Measurements from ENCODE around the gene POU5F2.

POU5F2 gene

DNA sequence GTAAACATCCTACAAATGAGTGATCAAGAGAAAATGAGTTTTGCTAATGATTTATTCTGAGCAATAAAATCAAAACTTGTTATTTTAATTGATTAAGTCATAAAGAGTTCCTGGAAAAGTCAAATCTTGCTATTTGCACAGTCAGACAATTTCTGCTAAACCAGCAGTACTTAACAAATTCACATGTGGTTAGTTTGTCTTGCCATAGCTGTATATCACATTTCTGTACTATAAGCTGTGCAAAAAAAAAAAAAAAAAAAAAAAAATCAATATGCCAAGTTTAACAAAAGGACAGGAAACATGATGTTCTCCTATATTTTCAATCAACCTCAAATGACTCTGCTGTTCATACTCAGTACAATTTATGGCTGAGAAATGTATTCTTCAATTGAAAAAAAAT lies 24.9 kb downstream of the POU5F2 start:
- DNase-seq (ENCODE audit: low read depth in 2 of 2): no peak

DNA sequence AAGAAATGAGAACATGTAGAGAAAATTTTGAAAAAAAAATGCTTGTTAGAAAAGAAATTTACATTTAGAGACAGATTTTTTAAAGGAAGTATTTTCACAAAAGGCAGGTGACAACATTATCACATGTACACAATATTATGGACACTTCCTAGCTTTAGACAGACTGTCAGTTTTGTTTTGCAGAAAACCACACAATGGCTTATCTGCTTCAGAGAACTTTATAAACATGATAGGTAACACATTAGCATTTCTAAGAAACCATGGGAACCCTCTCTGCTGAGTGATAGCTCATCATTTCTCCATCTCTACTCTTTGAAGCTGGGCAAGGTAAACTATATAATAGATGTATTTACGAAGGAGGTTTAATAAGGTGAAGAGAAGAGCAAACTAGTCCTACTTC lies 25.6 kb downstream of the POU5F2 start:
- no peak for DNase-seq (ENCODE audit: low read depth in 2 of 2)

DNA sequence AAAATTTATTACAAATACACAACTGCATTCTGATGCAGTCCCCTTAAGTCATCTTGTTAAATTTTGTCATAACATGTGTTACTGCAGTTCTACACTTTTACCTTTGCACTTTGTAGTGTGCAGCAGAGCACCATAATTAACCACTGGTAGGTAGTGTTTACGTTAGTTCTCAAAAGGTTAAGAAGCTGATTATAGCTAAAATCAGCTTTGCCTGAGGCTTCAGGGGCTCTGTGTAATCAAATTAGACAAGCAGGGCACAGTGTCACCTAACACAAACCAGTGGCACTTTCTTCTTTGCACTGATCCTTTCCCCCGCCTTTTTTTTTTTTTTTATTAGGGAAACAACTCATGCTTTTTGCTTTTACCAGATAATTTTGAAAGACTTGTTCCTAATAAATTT lies 26.1 kb downstream of the POU5F2 start:
- DNase-seq (ENCODE audit: low read depth in 2 of 2): no peak

GRCh38 chr5:93708442-93708841 lies 33.0 kb downstream of the POU5F2 start:
- no peak for DNase-seq (ENCODE audit: low read depth in 2 of 2)

DNA sequence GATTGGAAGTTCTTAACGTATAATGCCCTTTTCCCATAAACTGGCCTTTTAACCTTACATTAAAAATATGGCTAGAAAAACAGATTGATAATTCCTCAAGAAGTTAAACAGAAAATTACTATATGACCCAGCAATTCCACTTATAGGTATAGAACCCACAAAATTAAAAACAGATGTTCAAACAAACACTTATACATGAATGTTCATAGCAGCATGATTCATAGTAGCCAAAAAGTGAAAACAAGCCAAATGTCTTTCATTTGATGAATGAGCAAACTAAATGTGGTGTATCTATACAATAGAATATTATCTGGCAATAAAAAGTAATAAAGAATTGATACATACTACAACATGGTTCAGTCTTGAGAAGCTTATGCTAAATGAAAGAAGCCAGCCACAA lies 35.5 kb downstream of the POU5F2 start:
- no peak for DNase-seq (ENCODE audit: low read depth in 2 of 2)

GRCh38 chr5:93704996-93705395 lies 36.4 kb downstream of the POU5F2 start:
- DNase-seq (ENCODE audit: low read depth in 2 of 2): no peak

DNA sequence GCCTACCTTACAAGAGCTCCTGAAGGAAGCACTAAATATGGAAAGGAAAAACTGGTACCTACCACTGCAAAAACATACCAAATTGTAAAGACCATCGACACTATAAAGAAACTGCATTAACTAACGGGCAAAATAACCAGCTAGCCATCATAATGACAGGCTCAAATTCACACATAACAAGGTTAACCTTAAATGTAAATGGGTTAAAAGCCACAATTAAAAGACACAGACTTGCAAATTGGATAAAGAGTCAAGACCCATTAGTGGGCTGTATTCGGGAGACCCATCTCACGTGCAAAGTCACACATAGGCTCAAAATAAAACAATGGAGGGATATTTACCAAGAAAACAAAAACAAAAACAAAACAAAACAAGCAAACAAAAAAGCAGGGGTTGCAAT lies 49.4 kb downstream of the POU5F2 start:
- no peak for DNase-seq (ENCODE audit: low read depth in 2 of 2)
